Stimulated activated CD8-positive, alpha-beta memory T cell treated with anti-CD3 and anti-CD28 coated beads, Interleukin-2, amount 100 ng/mL, for 48 hours (primary cell): ENCODE results near the gene RUNX2.

Source experiments
- DNase-seq, 2 donors: peaks; one replicate each; pipeline ENCODE4 v3.0.0-alpha.2; 2020; ENCODE audit warnings: low read depth in 2 of 2

The RUNX2 gene

DNA sequence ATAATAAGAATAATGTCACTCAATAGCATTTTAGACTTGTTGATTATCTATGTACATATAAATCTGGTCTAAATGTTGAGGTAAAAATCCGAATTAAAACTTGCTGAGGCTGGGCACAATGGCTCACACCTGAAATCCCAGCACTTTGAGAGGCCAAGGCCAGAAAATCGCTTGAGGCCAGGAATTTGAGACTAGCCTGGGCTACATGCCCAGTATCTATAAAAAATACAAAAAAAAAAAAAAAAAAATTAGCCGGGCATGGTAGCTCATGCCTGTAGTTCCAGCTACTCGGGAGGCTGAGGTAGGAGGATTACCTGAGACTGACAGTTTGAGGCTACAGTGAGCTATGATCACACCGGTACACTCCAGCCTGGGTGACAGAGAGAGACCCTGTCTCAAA lies 83.8 kb downstream of the RUNX2 start:
- no peak for DNase-seq

DNA sequence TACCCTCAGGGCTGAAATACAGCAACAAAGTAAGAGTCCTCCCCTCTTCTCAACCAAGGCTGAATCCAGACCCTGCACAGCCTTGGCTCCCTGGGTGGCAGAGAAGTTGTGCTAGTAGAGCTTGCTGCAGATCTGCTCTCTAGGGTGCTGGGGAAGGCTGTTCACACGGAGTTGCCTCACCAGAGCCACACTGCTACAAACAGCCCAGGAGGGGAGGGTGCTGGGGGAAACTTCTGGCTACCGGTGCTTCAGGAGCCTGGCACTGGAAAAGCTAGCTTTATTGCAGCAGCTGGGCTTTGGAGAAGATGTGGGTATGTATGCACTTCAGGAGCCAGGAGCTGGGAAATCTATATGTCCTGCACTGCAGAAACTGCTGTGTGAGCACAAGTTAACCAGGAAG lies 87.2 kb downstream of the RUNX2 start:
- DNase-seq, result no peak

DNA sequence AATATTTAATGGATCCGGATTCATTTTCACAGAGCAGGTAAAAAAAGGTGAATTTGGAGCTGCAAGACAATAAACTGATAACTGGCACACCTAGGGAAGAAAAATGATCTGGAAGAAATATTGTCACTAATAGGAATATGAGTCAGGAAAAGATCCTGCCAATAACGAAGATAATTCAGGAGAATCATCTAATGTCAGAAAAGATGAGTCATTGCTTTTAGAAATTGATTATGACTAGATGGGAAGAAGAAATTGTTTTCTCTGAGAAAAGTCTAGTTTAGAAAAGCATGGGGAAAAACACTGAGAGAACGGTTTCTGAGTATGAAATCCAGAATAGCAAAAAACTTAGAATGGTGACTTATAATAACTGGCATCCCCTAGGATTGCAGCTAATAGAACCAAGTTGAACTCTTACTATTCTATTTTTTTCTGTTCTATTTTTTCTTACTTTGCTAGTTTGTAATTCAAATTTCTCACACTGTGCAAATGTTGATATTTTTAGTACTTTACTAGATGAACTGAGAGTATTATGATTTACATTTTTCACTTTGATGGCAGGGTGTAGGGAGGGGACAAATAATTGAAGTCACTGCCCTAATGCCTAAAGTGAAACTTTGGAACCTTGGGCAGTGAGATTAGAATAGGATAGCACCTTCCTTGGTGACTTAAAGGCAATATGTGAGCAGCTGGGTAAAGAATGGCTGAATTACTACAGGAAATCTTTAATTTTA lies 87.8 kb downstream of the RUNX2 start:
- DNase-seq, result no peak

DNA sequence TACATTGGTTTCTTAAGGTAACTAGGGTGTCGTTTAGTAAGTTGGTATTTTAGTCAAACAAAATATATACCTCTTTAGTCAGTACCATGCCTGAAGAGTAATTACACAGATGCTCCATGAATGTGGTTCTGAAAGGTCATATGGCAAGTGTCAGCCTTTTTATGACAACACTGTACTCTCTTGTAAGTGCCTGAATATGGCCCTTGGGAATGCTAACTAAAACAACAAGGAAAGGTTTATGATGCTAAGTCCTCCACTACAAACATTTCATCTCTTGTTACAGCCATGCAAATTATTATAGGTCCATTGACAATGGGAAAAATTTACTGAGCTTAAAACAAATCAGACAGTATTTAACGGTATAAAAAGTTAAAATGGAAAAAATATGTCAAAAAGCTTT lies 88.6 kb downstream of the RUNX2 start:
- no peak for DNase-seq

DNA sequence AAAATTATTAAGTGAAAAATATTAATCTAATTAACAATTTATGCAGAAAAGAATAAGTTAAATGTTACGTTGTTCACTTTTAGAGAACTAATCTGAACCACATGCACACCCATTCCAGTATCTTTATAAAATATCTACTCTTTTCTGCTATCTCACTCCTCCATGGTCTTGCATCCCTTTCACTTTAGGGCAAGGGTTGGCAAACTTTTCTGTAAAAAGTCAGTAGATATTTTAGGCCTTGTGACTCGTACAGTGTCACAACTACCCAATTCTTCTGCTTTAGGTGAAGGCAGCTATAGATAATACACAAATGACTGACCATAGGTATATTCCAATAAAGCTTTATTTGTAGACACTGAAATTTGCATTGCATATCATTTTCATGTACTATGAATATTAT lies 89.3 kb downstream of the RUNX2 start:
- no peak for DNase-seq

DNA sequence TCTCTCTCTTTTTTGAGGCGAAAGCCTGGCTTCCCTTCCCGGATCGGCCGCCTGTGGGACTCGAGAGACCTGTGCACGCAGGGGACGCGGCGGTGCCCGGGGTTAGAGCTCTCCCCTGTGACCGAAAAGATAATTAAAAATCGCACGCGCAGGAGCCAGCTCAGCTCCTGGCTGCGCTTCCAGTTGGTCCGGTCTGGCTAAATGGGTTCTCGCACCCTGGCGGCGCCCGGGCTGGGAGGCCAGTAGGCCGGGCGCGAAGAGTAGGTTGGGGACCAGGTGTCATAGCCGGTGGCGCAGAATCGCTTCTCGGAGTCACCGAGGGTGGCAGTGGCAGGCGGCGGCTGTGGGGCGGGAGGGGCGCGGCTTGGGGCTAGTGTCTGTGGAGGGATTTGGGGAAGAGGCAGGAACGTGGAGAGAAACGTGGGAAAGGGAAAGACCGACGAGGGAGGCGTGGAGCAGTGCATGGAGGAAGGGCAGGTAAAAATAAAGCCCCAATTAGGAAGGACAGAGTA lies 91.5 kb downstream of the RUNX2 start:
- DNase-seq, result peak; percentile 55 to 61

DNA sequence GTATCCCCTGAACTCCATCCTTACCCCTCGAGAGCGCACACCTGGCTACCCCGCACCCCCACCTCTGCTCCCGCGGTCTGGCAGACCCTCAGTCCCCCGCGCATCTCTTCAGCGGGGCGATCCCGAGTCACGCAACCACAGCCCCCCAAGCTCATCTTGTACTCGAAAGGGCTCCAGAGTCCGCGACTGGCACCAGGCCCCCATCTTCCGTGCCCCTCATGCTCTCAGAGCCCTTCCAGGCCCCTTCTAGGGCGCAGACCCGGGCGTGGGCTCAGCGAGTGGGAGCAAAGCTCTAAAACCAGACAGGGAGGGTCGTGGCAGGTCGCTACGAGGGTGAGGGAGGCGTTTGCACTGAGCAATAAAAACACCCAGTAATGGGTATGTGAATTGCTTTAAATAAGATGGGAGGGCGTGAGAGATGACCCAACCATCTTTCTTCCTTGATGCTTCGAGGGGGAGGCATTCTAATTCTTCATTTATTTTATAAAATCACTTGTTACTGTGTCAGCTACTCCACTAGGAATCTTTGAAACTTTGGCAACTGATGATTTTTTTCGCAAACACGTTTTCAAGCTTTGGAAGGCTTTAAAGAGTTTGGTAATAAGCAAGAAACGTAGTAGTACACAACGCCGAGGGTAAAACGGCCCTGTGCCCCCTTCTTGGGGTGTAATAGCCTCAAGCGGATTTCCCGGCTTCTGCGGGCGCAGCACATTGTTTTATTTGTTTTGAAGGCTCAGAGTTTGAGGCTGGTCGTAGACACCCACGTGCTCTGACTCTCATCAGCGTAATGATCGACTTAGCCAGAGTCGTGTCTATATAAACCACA lies 92.2 kb downstream of the RUNX2 start:
- DNase-seq, result peak; percentile 37 to 46

DNA sequence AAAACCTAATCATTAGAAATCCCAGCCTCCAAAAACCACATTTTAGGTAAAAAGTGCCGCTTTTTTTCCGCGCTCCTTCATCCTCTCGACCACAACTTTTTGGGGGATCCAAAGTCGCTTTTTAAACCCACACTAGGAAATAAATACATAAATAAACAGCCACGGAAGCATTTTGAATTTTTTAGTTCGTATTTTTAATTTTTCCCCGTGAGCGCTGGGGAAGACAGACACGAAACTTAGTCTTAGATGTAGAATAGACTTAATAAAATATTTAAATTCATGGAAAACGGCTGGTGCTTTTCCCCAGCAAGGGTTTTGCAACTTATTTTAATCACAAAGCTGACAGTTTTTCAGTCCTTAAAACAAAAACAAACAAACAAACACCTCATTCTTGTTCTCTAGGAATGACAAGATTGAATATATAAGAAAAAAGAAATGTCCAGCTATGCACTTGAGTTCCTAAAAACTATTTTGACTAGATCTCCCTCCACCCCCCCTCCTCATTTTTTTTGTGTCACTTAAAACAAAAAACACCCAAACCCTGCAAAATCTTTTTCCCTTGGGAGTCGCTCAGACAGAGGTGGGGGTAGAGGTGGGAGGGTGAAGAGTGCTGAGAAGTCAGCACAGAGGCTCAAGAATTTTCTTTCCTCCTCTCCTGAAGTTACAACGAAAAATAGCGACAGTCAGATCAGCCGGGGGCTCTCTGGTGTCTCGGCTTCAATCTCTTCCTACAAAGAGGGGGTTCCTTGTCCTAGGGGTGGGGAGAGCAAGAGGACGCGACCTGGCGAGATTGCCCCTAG lies 93.0 kb downstream of the RUNX2 start:
- DNase-seq, result no peak

DNA sequence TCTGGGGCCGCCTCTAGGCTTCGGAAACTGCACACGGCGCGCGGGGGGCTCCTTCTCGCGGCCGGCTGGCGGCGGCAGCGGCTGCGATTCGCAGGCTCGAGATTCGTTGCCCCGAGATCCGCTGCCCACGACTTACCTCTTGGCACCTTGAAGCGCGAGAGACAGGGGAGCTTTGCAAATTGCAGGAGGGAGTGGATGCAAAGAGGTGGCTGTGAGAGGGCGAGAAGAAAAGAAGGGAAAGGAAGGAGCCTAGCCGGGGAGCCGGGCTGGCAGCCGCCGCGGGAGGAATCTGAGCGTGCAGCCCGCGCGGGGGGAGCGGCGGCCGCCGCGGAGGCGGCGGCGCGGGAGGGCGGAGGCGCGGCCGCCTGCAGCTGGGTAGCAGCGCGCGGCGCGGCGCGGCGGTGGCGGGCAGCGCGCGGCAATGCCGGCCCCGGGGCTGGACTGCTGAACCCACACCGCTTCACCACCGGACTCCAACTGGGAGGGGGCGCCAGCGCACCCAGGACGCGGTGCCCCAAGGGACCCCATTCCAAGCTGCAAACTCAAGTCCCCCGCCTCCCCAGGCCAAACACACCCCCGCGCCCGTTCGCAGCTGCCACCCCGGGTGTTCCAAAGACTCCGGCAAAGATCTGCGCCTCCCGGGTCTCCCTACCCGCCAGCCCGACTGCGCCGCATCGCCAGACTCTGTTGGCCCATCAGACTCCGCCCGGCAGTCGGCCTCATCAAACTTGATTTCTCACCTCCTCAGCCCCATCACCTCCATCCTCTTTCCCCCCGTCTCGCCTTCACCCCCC lies 93.8 kb downstream of the RUNX2 start:
- DNase-seq, result peak; percentile 44 to 48

DNA sequence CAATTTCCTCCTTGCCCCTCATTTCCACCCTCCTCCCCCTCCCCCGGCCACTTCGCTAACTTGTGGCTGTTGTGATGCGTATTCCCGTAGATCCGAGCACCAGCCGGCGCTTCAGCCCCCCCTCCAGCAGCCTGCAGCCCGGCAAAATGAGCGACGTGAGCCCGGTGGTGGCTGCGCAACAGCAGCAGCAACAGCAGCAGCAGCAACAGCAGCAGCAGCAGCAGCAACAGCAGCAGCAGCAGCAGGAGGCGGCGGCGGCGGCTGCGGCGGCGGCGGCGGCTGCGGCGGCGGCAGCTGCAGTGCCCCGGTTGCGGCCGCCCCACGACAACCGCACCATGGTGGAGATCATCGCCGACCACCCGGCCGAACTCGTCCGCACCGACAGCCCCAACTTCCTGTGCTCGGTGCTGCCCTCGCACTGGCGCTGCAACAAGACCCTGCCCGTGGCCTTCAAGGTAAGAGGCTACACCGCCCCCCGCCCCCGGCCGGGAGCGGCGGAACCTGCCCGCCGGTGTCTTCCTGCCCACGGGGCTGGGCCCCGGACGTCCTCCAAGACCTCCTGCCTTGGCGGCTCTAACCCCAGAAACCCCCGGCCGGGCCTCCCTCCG lies 94.5 kb downstream of the RUNX2 start:
- peak; percentile 33 to 35 for DNase-seq

DNA sequence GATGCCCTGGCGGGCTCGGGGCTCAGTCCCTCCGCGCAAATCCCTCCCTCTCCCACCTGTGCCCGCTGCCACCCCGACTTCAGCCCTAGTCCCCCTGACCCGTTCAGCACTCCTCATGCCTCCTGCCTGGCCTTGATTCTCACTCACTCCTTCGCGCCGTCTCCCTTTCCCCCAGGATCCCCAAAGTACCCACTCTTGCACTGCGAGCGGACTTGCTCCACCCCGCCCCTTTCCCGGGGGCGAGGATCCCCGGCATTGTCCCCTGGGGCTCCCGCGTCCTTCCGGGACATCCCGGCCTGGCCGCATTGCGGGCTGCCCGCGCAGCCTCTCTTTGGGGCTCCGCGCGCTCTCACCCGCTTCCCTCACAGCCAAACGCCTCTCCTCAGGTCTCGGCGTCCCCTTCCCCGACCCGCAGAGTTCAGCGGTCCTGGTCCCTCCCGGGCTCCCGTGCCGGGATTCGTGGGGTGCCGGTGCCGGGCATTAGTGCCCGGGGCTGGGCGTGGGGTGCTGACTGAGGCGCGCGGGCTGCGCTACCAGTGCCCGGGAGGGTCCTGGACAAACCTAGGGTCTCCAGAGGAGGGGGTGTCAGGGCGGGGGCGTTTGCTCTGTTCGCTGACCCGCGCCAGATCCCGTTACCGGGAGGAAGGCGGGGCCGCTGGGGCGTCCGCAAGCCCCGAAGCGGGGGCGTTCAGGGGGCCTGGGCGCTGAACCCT lies 95.1 kb downstream of the RUNX2 start:
- DNase-seq, result peak; percentile 31 to 46

DNA sequence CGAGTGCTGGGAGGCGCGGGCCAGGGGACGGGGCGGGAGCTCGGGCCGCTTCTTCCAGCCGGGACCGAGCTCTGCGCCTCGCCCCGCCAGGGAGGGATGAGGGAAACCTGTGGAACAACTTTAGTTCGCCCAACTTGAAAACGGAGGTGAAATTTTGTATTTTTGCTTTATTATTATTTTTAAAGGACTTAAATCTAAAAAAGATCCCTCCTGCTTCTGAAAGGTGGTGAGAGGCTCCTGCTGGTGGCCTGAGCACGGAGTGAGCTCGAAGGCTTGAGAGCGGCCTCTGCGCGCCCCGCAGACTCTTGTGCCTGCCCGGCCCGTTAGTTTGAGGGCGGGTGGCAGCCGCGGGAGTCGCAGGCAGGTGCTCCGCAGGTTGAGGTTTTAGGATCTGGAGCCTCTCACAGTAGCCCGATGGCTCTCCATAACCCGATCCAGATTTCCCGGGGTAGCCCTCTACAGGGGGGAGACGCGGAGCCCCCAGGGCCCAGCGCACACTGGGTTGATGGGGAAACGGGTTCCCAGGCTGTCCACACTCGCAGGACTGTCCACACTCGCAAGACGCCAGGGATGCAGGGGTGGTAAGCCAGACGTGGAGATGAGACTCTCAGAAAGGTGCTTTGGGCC lies 95.8 kb downstream of the RUNX2 start:
- DNase-seq, result peak in 1 of 2 donors; percentile 23

DNA sequence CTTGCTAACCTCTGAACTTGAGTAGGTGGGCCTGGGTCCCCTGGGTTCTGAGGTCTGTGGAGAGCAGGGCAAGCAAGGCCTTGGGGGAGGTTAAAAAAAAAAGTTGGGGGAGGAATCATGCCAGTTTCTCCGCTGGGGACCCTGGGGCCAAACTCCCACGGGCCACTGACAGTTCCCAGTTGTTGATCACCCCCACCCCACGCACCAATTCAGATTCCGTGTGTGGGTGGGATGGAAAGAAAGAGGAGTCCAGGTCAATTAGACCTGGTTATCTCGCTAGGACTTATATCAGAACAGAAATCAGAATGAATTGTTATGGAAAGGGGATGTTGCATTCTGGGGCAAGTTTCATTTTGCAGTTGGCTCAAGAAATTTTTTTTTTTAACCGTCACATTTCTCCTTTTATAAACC lies 96.3 kb downstream of the RUNX2 start:
- DNase-seq, result peak; percentile 20 to 35

DNA sequence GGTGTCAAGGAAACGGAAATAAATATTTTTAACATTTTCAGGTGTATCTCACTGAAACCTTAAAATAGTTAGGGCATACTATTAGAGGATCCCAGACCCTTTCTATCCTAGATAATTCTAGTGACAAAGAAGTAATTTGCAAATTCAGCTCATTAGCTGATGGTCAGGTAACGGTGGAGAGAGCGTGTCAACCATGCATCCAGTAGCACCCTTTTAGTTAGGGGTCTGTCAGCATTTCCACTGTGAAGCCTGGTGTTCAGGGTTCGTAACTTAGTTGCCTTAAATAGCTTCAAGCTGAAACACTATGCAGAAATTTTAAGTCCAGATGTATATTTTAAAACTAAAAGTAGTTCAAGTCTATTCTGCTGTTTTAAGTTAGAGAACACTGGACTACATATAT lies 98.1 kb downstream of the RUNX2 start:
- DNase-seq, result no peak

DNA sequence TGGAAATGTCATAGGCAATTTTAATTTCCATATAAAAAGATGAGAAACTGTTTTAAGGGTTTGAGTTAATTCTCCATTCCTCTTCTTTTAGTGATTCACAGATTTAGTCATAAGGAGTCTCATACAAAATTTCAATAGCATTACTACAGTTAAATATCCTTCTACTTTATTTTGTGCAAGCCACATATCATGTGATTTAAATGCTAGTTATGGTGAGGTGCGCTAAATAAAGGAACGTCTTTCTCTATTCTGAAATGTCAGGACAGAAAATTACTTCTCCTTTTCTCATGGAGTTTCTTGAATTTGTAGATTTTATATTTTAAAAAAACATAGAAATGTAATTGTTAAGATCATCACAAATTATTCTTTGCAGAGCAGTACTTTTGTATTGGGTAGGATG lies 99.6 kb downstream of the RUNX2 start:
- no peak for DNase-seq

DNA sequence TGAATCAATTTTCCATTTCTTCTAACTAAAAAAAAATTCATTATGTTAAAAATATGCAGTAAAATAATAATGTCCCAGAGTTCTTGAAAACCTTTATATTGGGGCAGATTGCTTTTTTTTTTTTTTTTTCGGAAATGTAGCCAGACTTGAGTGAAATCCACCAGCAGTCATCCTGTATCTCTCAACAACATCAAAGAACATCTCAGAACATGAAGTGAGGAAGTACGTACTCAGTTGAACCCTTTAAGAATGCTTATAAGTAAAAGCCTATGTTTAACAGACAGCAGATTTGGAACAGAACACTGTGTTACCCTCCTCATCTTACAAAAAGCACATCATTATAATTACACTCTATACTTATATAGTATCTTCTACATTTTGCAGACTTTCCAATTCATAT lies 100.6 kb downstream of the RUNX2 start:
- DNase-seq, result no peak

DNA sequence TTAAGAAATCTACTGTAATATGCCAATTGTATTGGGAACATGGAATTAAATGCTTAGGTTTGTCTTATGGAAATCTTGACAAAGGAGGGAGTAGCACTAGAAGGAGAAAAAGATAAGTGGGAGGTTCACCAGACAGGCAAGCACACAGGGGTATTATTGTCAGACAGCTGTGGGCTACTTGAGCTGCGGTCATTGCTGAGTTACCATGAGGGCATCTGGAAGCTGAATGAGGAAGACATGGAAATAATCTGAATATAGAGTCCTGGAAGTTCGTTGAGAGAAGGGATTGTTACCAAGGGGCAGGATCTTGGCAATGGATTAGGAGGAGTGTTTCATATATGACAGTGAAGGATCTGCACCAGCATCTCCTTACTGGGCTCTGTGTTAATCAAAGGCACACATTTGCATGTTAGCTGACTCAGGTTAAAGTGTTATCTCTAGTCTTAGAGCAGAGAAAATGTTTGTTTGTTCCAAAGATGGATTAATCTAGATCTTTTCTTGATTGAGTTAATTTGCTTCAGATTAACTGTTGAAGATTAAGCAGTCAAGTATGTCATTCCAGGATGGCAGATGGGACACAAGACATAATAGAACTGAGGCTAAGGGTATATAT lies 102.6 kb downstream of the RUNX2 start:
- no peak for DNase-seq

DNA sequence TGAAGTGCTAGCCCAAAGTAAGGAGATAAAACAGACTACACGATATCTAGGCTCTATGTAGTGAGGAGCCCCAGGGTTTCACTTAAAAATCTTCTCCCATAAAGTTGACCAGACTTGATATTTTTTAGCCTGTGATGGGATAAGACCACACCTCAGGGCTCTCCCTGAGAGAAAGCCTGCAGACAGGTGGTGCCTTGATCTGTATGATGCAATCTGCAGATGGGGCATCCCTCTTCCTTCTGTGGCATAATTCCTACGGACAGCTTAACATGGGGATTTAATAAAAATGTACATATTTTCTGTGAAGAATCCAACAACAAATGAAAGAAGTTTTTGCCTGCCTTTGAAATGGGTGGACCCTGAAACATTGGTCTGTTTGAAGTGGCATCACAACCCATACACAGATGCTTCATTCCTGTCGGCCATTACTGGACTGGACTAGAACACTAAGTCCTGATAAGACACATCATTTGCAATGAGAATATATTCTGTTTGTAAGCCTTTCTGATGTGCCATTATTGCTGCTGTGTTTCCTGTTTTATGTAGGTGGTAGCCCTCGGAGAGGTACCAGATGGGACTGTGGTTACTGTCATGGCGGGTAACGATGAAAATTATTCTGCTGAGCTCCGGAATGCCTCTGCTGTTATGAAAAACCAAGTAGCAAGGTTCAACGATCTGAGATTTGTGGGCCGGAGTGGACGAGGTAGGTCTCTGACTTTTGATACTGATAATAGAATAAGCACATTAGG lies 103.4 kb downstream of the RUNX2 start:
- no peak for DNase-seq

DNA sequence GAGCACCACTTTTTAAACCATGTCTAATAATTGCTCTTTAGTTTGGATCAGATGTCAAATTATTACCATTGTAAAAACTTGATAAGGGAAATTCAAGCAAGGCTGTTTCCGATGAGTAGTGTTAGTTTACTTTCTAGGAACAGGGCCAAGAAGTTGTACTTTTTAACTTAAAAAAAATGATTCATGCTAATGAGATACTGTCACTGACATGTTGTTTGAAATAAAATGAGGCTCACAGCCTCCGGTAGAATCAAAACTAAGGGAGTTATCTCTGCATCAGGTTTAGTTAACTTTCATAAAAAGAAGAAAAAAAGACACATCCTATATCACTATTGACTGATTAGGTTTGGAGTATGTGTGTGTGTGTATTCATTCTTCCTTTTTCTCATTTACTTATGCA lies 104.8 kb downstream of the RUNX2 start:
- no peak for DNase-seq
